Fibroblast of the aortic adventitia (primary cell): ENCODE data around the gene KLK12. TPM values are rescaled to one million over a fixed set of nuclear protein-coding genes. Genes with fewer than 3 reads are reported as not detected.

Experiments used
- DNase-seq: peaks from one replicate; pipeline ENCODE4 v3.0.0-alpha.2; 2010; ENCODE audit warnings: low read depth
- H3K4me3 ChIP-seq: 2 replicates; pipeline ENCODE4 v1.5.1; 2011; ENCODE audit warnings: low read depth, mild to moderate bottlenecking, control low read depth, low read length, moderate library complexity
- CTCF ChIP-seq: IDR thresholded peaks from 2 replicates; pipeline ENCODE4 v1.5.1; 2011; ENCODE audit warnings: mild to moderate bottlenecking, low read length, control low read depth, inconsistent platforms; ENCODE audit not compliant: insufficient read depth
- total RNA-seq: library from RNA; depleted of rRNA; stranded (reverse); fragments of >200 nt; gene quantifications from 2 replicates; pipeline ENCODE4 v1.2.3, GENCODE V29; 2012; ENCODE audit warnings: low replicate concordance

The KLK12 gene
- total RNA-seq, 1 donor, result not detected

- no peak for DNase-seq
- TF ChIP-seq CTCF, result no peak
- no peak overlapping the region for H3K4me3 ChIP-seq
Observed at GRCh38 chr19:50982186-50982585, 52.6 kb downstream of the KLK12 start.

GRCh38 chr19:50981587-50982146, 53.1 kb downstream of the KLK12 start:
- DNase-seq, result no peak
- TF ChIP-seq CTCF, result no peak
- no peak overlapping the region for H3K4me3 ChIP-seq

GRCh38 chr19:50980208-50980607, 54.6 kb downstream of the KLK12 start:
- H3K4me3 ChIP-seq, result no peak overlapping the region
- TF ChIP-seq CTCF, result no peak
- no peak for DNase-seq

GRCh38 chr19:50979758-50980157, 55.0 kb downstream of the KLK12 start:
- DNase-seq, result no peak
- no peak for TF ChIP-seq CTCF
- H3K4me3 ChIP-seq, result no peak overlapping the region

Other genes starting within 250 kb of the KLK12 start
- gene ACP4, start 244.6 kb downstream of the KLK12 start, total RNA-seq, result not detected in 2 replicates
- gene KLK1, start 211.2 kb downstream of the KLK12 start, total RNA-seq, result not detected in 2 replicates
- not detected in 2 replicates for gene KLK15, start 201.4 kb downstream of the KLK12 start, total RNA-seq
- not detected in 2 replicates for gene KLK3, start 180.1 kb downstream of the KLK12 start, total RNA-seq
- gene KLK2, start 161.6 kb downstream of the KLK12 start, total RNA-seq, result not detected in 2 replicates
- not detected in 2 replicates for gene KLK4, start 123.6 kb downstream of the KLK12 start, total RNA-seq
- 0.99 TPM in 1 of 2 replicates, not detected in the other for gene KLK5, start 82.0 kb downstream of the KLK12 start, total RNA-seq
- not detected in 2 replicates for gene KLK6, start 65.4 kb downstream of the KLK12 start, total RNA-seq
- gene KLK7, start 51.1 kb downstream of the KLK12 start, total RNA-seq, result 0.18 TPM in 1 of 2 replicates, not detected in the other
- not detected in 2 replicates for gene KLK8, start 33.4 kb downstream of the KLK12 start, total RNA-seq
- 0.27 TPM in 1 of 2 replicates, not detected in the other for gene KLK10, start 15.3 kb downstream of the KLK12 start, total RNA-seq
- not detected in 2 replicates for gene KLK11, start 8.4 kb downstream of the KLK12 start, total RNA-seq
- not detected in 2 replicates for gene KLK13, start 30.1 kb upstream of the KLK12 start, total RNA-seq
- not detected in 2 replicates for gene KLK14, start 47.9 kb upstream of the KLK12 start, total RNA-seq
- 3.2 and 6.4 TPM in 2 replicates for gene CTU1, start 73.4 kb upstream of the KLK12 start, total RNA-seq
- gene SIGLEC9, start 89.9 kb upstream of the KLK12 start, total RNA-seq, result 0.09 TPM in 1 of 2 replicates, not detected in the other
- 0.41 TPM in 1 of 2 replicates, not detected in the other for gene SIGLEC7, start 107.3 kb upstream of the KLK12 start, total RNA-seq
- not detected in 2 replicates for gene CD33, start 190.1 kb upstream of the KLK12 start, total RNA-seq
- gene SIGLECL1, start 216.1 kb upstream of the KLK12 start, total RNA-seq, result not detected in 2 replicates